Gastrocnemius medialis (tissue), 4 donors: Measurements from ENCODE around the gene ADORA1.

Experiments
- CTCF ChIP-seq, 5 experiments: fragments of 450-650 bp in 3 of 5; fragments of 200-600 bp in 2 of 5; sonication (generic) in 2 of 5; IDR thresholded peaks in 4 of 5; conservative IDR thresholded peaks in 1 of 5; 1 replicate in 4 of 5; 2 replicates in 1 of 5; pipeline ENCODE4 v1.5.1; 2016 to 2019; ENCODE audit warnings: antibody characterized with exemption in 5 of 5, mild to moderate bottlenecking in 3 of 5, moderate library complexity in 3 of 5
- POLR2A ChIP-seq, 2 donors: fragments of 450-650 bp; IDR thresholded peaks; one replicate each; pipeline ENCODE4 v1.6.1; 2017; ENCODE audit warnings: antibody characterized with exemption in 2 of 2, mild to moderate bottlenecking in 2 of 2, moderate library complexity in 2 of 2

GRCh38 chr1:203148579-203148978 lies 21.1 kb downstream of the ADORA1 start:
- TF ChIP-seq POLR2A (IDR thresholded peaks at IDR 0.05) (no peak), CTCF (IDR thresholded peaks at IDR 0.05 in 4 of 5, conservative IDR thresholded peaks at IDR 0.05 in 1 of 5) (no peak)
